ENCODE results near the gene XPO1.

The XPO1 gene

DNA sequence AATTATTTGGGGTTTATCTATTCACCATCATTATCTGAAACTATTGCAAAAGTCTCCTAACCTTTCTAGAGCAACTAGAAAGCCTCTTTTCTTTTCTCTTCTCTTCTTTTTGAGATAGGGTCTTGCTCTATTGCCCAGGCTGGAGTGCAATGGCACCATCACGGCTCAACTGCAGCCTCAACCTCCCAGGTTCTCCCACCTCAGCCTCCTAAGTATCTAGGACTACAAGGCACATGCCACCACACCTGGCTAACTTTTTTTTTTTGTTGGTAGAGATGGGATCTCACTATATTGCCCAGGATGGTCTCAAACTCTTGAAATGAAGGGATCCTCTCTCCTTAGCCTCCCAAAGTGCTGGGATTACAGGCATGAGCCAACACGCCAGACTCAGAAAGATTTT is 24.5 kb upstream of the XPO1 start:
- in situ Hi-C loops (cut with MboI; ENCODE audit: low pct_unique_long_range_greater_than_20kb, low sequenced_read_pairs, unreplicated experiment): no loop called here
- DNase-seq (ENCODE audit: low spot score): no peak
- no peak for TF ChIP-seq CTCF (IDR thresholded peaks at IDR 0.05; ENCODE audit: extremely low read depth, insufficient read depth, missing control alignments)

DNA sequence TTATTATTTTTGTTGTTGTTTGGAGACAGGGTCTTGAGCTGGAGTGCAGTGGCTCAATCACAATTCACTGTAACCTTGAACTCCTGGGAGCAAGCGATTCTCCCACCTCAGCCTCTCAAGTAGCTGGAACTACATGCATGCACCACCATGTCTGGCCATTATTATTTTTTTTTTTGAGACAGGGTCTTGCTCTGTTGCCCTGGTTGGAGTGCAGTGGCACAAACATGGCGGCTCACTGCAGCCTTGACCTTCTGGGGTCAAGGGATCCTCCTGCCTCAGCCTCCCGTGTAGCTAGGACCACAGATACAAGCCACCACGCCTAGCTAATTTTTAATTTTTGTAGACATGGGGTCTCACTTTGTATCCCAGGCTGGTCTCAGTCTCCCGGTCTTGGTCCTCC is 20.0 kb upstream of the XPO1 start:
- in situ Hi-C loops (cut with MboI; ENCODE audit: low pct_unique_long_range_greater_than_20kb, low sequenced_read_pairs, unreplicated experiment): no loop called here

DNA sequence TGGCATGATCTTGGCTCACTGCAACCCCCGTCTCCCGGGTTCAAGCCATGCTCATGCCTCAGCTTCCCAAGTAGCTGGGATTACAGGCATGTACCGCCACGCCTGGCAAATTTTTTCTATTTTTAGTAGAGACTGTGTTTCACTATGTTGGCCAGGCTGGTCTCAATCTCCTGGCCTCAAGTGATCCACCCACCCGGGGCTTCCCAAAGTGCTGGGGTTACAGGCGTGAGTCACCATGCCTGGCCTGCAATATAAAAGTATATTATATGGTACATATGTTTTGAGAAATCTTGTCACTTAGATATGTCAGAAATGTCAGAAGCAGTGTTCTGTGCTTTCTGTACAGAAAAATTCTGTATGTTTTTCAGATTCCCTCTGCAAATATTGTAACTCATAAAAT is 19.2 kb upstream of the XPO1 start:
- DNase-seq (ENCODE audit: low spot score): no peak
- no peak for TF ChIP-seq CTCF (IDR thresholded peaks at IDR 0.05; ENCODE audit: extremely low read depth, insufficient read depth, missing control alignments)
- in situ Hi-C loops (cut with MboI; ENCODE audit: low pct_unique_long_range_greater_than_20kb, low sequenced_read_pairs, unreplicated experiment): no loop called here

More for the DNA sequence above, 20.0 kb upstream of the XPO1 start:
- no peak for TF ChIP-seq CTCF (IDR thresholded peaks at IDR 0.05; ENCODE audit: extremely low read depth, insufficient read depth, missing control alignments)
- DNase-seq (ENCODE audit: low spot score): no peak

DNA sequence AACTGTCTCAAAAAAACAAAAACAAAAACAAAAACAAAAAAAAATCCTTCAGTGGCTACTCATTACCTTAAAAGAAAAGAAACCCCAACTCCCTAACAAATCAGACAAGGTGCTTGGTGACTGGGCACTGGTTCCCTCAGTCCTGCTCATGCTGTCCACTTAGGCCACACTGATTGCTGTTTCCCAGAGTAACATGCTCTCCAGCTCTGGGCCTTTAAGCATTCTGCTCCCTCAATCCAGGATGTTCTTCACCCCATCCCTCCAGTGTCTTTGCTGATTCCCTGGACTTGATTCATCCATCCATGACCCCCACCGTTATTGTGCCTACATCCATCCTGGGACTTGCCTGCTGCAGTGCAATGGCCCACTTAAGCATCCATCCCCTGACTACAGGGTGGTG is 16.4 kb upstream of the XPO1 start:
- in situ Hi-C loops (cut with MboI; ENCODE audit: low pct_unique_long_range_greater_than_20kb, low sequenced_read_pairs, unreplicated experiment): no loop called here

DNA sequence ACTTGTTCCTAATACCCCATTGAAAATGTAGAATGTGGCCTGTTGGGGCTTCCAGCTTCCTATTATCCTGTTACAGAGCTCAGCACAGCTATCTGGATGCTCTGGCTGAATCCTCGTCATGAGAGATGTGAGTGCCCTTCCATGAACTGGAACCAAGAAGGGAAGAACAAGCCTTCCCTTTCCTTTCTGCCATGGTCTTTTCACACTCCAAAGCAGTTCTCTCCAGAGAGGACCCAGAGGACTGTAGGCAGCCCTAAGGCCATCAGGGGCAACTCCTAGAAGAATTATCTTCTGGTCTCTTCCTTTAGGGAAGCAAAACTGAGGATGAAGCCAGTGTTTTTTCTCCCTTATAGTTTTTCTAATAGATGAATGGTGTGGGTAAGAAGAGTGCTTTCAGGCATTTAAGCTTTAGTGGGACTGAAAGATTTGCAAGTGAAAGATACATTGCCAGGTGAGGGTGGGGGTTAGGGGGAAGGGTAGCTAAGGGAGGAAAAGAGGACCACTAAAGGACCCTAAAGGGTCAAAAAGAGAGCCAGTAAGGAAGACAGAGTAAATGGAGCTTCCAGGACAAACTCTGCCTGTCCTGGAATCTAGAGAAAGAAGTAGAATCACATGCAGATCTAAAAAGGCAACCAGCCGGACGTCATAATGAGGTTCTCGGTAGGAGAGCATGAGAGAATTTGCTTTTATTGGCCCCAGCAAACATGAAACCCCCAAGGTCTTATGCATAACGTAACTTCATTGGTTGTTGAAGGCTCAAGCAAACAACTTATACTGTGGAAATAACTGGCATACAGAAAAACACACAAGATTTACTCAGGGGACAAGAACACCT is 12.4 kb upstream of the XPO1 start:
- DNase-seq (ENCODE audit: low spot score): no peak
- in situ Hi-C loops (cut with MboI; ENCODE audit: low pct_unique_long_range_greater_than_20kb, low sequenced_read_pairs, unreplicated experiment): no loop called here
- TF ChIP-seq CTCF (IDR thresholded peaks at IDR 0.05; ENCODE audit: extremely low read depth, insufficient read depth, missing control alignments): no peak

More for the DNA sequence above, 16.4 kb upstream of the XPO1 start:
- DNase-seq (ENCODE audit: low spot score): no peak
- no peak for TF ChIP-seq CTCF (IDR thresholded peaks at IDR 0.05; ENCODE audit: extremely low read depth, insufficient read depth, missing control alignments)

DNA sequence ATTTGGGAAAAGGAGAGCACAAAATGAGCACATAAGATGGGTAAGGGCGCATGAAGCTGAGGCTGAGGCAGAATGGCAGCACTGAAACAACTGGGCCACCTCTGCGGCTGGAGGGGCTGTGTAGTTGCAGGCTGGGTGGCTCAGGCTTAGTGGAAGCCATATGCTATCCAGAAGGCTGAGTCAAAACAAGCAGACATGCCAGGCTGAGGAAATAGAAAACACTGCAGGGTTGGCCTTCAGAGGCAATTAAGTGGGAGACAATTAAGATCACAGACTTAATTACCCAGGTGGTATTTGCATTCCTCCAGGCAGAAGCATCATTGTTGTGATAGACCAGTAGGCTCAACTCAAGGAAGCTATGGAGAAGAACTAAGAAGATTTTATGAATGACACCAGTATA is 11.4 kb upstream of the XPO1 start:
- no peak for TF ChIP-seq CTCF (IDR thresholded peaks at IDR 0.05; ENCODE audit: extremely low read depth, insufficient read depth, missing control alignments)
- in situ Hi-C loops (cut with MboI; ENCODE audit: low pct_unique_long_range_greater_than_20kb, low sequenced_read_pairs, unreplicated experiment): no loop called here
- DNase-seq (ENCODE audit: low spot score): no peak

Measured in GM13977 (cell line).